Astrocyte (in vitro differentiated cells and primary cell): ENCODE results near the gene SUN2. TPM values are rescaled to one million over a fixed set of nuclear protein-coding genes. Genes with fewer than 3 reads are reported as not detected.

Experiments used
- DNase-seq: peaks from one replicate; pipeline ENCODE4 v3.0.0-alpha.2; 2010; ENCODE audit warnings: low read depth
- FAIRE-seq: peaks from 2 replicates; lab custom pipeline; 2011; peaks lifted over from hg19 to GRCh38; lab: Jason Lieb, UNC
- H2AFZ ChIP-seq: 2 replicates; pipeline ENCODE4 v1.6.0; 2012; ENCODE audit warnings: low read depth, low read length, inconsistent platforms
- H3K27ac ChIP-seq: 2 replicates; pipeline ENCODE4 v1.5.1; 2011; ENCODE audit warnings: low read depth, low read length, inconsistent platforms
- H3K27me3 ChIP-seq: 2 replicates; pipeline ENCODE4 v1.6.0; 2011; ENCODE audit warnings: low read length, inconsistent platforms; ENCODE audit not compliant: insufficient read depth
- H3K36me3 ChIP-seq: 2 replicates; pipeline ENCODE4 v1.5.1; 2011; ENCODE audit warnings: low read length, inconsistent platforms; ENCODE audit not compliant: insufficient read depth
- H3K4me1 ChIP-seq: 2 replicates; pipeline ENCODE4 v1.5.1; 2011; ENCODE audit warnings: low read length, inconsistent platforms; ENCODE audit not compliant: insufficient read depth
- H3K4me2 ChIP-seq: 2 replicates; pipeline ENCODE4 v1.6.0; 2012; ENCODE audit warnings: low read length, inconsistent platforms
- H3K4me3 ChIP-seq: 2 replicates; pipeline ENCODE4 v1.5.1; 2011; ENCODE audit warnings: low read depth, mild to moderate bottlenecking, low read length, inconsistent platforms; ENCODE audit not compliant: insufficient read depth
- H3K79me2 ChIP-seq: 2 replicates; pipeline ENCODE4 v1.6.0; 2012; ENCODE audit warnings: mild to moderate bottlenecking, low read length, inconsistent platforms; ENCODE audit not compliant: insufficient read depth
- H3K9ac ChIP-seq: 2 replicates; pipeline ENCODE4 v1.6.0; 2012; ENCODE audit warnings: mild to moderate bottlenecking, low read length, inconsistent platforms
- H3K9me3 ChIP-seq: 2 replicates; pipeline ENCODE4 v1.5.1; 2012; ENCODE audit warnings: low read depth, mild to moderate bottlenecking, low read length, inconsistent platforms; ENCODE audit not compliant: insufficient read depth
- H4K20me1 ChIP-seq: 2 replicates; pipeline ENCODE4 v1.6.0; 2012; ENCODE audit warnings: low read length, inconsistent platforms; ENCODE audit not compliant: insufficient read depth
- H3K27ac Mint-ChIP-seq: one replicate; pipeline ENCODE4 v1.8.0; 2021; ENCODE audit warnings: mild to moderate bottlenecking, mixed read lengths; ENCODE audit not compliant: unreplicated experiment
- H3K27me3 Mint-ChIP-seq: one replicate; pipeline ENCODE4 v1.8.0; 2021; ENCODE audit warnings: low read depth, mixed read lengths; ENCODE audit not compliant: unreplicated experiment
- H3K36me3 Mint-ChIP-seq: one replicate; pipeline ENCODE4 v1.8.0; 2021; ENCODE audit warnings: low read depth, mixed read lengths; ENCODE audit not compliant: unreplicated experiment
- H3K4me1 Mint-ChIP-seq: one replicate; pipeline ENCODE4 v1.8.0; 2021; ENCODE audit warnings: low read depth, mixed read lengths; ENCODE audit not compliant: unreplicated experiment
- H3K4me3 Mint-ChIP-seq: one replicate; pipeline ENCODE4 v1.8.0; 2021; ENCODE audit warnings: mild to moderate bottlenecking, moderate library complexity, mixed read lengths; ENCODE audit not compliant: unreplicated experiment
- H3K9me3 Mint-ChIP-seq: one replicate; pipeline ENCODE4 v1.8.0; 2021; ENCODE audit warnings: mild to moderate bottlenecking, mixed read lengths; ENCODE audit not compliant: unreplicated experiment
- CTCF ChIP-seq: IDR thresholded peaks from 2 replicates; pipeline ENCODE4 v1.5.1; 2011; ENCODE audit warnings: low read depth, mild to moderate bottlenecking, inconsistent platforms, low read length, moderate library complexity; ENCODE audit not compliant: insufficient read depth
- EZH2 ChIP-seq: IDR thresholded peaks from 2 replicates; pipeline ENCODE4 v1.6.1; 2012; ENCODE audit warnings: mild to moderate bottlenecking, low read length, inconsistent platforms; ENCODE audit not compliant: insufficient read depth
- total RNA-seq: library from RNA; stranded (reverse); gene quantifications from 2 replicates; pipeline ENCODE4 v1.2.1, GENCODE V29; 2021

Gene SUN2
- total RNA-seq, 1 donor from 2014 or later, result 46.5 TPM

DNA sequence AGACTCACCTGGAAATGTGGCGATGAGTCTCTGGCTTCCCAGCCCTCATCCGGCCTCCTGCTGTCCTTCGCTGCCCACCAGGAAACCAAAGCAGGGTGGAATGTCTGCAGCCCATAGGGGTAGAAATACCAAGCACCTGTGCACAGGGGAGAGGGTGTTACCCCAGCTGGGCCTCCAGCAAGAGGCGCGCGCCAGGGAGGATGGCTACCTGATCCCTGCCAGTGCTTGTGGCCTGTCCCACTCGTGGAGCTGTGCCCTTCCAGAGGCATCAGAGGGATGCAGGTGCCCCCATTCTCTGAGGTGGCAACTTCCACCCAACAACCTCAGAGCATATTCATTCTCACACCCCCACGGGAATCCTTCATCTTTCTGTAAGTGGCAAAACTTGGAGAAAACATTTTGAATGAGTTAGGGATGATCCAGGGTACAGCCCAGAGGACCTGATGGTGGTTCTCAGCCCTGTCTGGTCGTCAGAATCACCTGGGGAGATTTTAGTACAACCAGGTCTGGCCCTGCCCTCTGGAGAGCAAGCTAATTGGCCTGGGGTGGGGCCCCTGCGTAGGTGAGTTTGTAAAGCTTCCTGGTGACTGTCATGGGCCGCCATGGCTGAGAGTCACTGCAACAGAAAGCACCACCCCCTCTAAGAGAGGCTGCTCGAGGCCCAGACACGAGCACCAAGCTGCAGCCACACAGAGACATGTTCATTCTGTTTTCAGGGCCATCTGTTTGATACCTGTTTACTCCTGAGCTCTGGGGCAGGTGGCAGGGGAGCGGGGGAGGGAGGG, 9.9 kb downstream of the SUN2 start:
- no peak overlapping the region for H3K4me3 ChIP-seq
- DNase-seq (no peak), FAIRE-seq (no peak)
- no peaks in the 10 kb centered on the region for H4K20me1 ChIP-seq
- no peaks in the 10 kb centered on the region for H3K27me3 ChIP-seq
- no peak overlapping the region for H2AFZ ChIP-seq
- H3K79me2 ChIP-seq, result no peaks in the 10 kb centered on the region
- Mint-ChIP-seq H3K27ac (no peak overlapping the region), H3K4me3 (no peak overlapping the region), H3K9me3 (no peaks in the 10 kb centered on the region), H3K4me1 (no peaks in the 10 kb centered on the region), H3K27me3 (no peaks in the 10 kb centered on the region), H3K36me3 (peaks cover 21% of the 10 kb centered on the region)
- no peak for TF ChIP-seq EZH2
- no peak for TF ChIP-seq CTCF
- no peaks in the 10 kb centered on the region for H3K4me1 ChIP-seq
- no peak overlapping the region for H3K9ac ChIP-seq
- no peak overlapping the region for H3K4me2 ChIP-seq
- peaks cover 47% of the 10 kb centered on the region for H3K36me3 ChIP-seq
- H3K9me3 ChIP-seq, result no peaks in the 10 kb centered on the region
- H3K27ac ChIP-seq, result no peak overlapping the region

- Mint-ChIP-seq H3K27ac (no peak overlapping the region), H3K4me3 (no peak overlapping the region)
These were observed 10.8 kb downstream of the SUN2 start for GRCh38 chr22:38744981-38745380.

More at GRCh38 chr22:38744981-38745380, 10.8 kb downstream of the SUN2 start:
- Mint-ChIP-seq H3K9me3 (no peaks in the 10 kb centered on the region), H3K36me3 (peaks cover 20% of the 10 kb centered on the region), H3K27me3 (no peaks in the 10 kb centered on the region), H3K4me1 (no peaks in the 10 kb centered on the region)
- Histone ChIP-seq H3K79me2 (no peaks in the 10 kb centered on the region), H3K27me3 (no peaks in the 10 kb centered on the region), H2AFZ (no peak overlapping the region), H3K4me2 (no peak overlapping the region), H3K9ac (no peak overlapping the region), H3K27ac (no peak overlapping the region), H3K4me3 (no peak overlapping the region), H4K20me1 (no peaks in the 10 kb centered on the region), H3K9me3 (no peaks in the 10 kb centered on the region), H3K36me3 (peaks cover 42% of the 10 kb centered on the region), H3K4me1 (no peaks in the 10 kb centered on the region)
- TF ChIP-seq CTCF (no peak), EZH2 (no peak)
- DNase-seq, result no peak
- FAIRE-seq, result no peak
